ENCODE data around the gene CASR.
A peak's percentile ranks its signal among the peaks of the same experiment; 100 is the strongest.

The CASR gene

DNA sequence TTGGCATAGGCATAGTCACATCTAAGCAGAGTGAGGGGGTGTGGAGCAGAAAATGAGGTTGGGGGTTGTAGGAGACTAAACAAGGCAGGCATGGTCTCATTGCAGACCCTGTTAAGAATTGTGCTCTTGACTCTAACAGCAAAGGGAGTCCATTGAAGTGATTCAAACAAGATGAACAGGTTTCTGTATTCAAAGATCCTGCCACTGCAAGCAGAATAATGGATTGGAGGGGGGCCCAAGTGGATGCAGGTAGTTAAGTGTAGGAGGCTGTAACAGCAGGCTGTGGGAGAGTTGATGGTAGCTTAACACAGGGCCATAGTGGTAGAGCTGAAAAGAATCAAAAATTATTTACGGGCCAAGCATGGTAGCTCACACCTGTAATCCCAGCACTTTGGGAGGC lies 34.4 kb downstream of the CASR start:
- no peak for DNase-seq

DNA sequence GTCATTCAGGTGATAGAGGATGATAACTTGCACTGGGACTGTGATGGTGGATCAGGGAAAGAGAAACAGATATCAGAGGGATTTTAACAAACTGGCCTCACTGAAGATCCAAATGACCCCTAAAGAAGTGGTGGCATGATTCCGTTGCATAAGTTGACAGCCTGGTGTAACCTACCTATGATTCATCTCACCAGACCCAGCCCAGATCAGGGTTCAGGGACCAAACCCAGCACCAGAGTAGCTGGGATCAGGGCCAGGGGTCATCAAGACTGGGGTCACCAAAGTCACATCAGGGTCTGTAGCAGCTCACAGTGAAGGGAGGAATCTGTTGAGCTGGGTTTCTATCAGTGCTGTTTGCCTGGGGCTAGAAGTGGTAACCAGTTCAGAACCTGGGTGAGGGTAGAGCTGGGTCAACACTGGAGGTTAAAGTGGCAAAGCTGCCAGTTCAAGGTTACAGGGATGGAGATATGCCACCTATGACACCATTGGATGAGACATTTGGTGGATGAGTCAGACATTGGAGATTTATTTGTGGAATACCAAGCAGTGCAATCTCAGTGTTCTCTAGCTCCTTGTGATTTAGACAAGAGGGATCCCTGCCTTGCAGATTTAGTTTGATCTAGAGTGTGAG lies 35.9 kb downstream of the CASR start:
- DNase-seq: no peak

GRCh38 chr3:122227036-122227781 lies 43.7 kb downstream of the CASR start:
- DNase-seq: no peak

DNA sequence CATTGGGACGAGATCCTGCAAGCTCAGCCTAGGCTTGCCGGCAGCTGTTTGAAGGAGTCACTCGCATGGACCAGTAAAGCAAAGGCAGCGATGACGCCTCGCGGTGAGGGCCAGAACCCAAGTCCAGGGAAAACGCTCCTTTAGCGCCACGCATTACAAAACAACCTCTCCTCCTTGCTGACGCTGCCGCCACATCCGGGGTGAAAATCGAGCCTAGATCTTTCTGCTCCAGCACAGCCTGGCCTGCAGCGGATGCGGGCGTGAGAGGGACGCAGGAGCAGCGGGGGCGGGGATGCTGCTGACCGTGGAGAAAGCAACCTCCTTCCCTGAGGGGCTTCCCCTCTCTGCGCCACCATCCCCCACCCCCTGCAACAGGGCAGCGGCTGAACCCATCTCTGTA lies 46.7 kb downstream of the CASR start:
- DNase-seq: no peak

- DNase-seq: no peak
These were observed 48.1 kb downstream of the CASR start for GRCh38 chr3:122231465-122232157.

DNA sequence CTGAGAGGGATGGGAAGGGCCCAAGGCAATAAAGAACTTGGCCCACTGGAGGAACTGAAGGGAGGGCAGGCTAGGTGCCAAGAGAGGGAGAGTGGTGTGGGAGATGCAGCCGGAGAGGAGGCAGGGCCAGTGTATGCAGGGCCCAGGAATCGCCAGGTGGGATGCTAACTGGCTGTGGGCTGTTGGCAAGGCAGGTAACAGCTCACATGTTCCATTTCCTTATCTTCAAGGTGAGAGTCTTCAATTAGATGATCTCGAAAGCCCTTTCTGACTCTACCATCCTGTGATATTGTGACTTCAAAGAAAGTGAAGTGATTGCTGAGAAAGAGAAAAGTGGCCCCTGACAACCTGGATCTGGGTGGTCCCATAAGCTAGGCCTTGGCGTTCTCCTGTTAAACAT lies 49.0 kb downstream of the CASR start:
- no peak for DNase-seq

DNA sequence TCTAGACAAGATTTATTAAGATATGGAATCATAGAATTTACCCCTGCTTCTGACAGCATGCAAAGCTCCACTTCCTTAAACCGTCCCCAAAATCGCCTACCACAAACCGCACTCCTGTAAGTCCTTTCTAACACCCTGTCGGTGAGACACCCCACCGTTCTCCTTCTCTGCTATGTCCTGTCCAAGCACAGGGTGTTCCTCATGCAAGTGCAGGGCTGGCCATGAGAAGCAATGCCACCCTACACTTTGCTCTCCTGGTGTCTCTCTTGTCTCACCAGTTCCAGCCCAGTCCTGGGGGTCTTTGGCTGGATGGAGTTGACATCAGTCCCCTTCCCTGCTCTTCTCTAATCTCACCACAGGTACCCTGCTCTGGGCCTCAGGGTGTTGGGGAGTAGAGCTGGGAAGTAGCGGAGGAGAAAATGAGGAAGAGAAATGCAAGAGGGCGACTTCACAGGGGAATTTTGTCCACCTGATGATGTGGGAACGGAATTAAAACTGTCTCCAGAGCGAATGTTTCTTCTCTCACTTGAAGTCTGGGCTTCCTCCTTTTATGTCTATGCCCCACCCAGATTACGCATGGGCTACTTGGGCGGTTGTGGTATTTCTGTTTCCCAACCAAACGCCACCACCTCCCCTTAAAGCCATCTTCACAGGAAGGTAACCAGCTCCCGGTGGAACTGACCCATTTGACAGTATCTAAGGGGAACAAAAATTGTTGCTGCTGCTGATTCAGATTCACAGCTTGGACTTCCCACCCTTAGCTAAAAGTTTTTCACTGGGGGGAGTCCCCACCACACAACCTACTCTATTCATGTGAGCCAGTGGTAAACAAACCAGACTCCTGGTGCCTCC lies 49.9 kb downstream of the CASR start:
- DNase-seq: no peak

DNA sequence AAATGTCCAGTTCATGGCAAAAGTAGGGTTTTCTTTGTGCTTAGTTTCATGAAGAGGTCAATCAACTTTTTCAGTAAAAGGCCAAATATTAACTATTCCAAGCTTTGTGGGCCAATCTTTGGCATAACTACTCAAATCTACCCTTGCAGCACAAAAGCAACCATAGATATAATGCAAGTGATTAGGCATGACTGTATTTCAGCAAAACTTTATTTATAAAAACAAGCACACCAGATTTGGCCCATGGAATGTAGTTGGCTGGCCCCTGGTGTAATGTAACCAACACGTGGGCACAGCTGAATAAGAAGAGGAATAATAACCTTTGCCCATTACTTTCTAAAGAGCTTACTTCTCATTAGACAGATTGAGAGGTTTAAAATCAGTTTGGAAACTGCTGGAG lies 50.6 kb downstream of the CASR start:
- no peak for DNase-seq

- no peak for DNase-seq
These were observed 51.7 kb downstream of the CASR start for GRCh38 chr3:122235147-122235546.

DNA sequence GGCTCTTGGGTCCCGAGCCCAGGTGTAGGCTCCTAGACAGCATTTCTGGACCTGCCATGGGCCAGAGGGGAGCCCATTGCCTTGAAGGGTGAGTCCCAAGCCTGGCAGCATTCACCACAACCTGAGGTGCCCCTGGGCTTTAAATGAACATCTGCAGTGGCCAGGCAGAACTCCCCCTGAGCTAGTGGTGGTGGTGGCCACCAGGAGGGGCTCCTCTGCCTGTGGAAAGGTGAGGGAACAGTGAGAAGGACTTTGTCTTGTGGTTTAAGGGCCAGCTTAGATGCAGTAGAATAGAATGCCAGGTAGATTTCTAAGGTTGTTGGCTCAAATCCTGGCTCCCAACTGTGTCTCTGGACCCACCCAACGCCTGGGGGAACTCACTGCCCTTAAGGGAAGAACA lies 55.6 kb downstream of the CASR start:
- DNase-seq: no peak

DNA sequence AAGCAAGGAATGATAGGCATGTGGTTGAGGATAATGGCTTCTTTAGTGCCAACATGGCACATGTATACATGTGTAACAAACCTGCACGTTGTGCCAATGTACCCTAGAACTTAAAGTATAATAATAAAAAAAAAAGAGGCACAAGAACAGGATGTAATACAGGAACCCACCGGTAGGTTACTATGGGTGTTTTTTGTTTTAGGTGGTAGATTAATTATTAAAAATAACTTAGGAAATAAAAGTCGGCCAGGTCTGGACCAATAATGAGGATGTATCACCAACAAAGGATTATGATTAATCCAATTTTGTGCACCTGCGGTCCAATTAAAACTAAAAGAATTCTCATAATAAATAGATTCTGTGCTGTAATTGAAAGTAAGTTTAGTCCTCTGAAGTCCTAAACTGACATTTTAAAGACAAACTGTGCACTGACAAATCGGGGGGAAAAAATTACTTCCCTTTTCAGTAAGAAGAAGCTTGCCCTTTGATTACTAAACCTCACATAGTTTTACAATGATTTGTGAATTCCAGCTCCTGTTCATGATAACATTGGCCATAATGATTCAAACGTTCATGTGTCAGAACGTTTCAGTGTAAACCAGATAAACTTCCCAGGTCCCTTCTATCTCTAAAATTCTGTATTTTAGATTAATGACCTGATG lies 62.2 kb downstream of the CASR start:
- no peak for DNase-seq

- no peak for DNase-seq
These were observed 62.7 kb downstream of the CASR start for GRCh38 chr3:122246199-122246598.

DNA sequence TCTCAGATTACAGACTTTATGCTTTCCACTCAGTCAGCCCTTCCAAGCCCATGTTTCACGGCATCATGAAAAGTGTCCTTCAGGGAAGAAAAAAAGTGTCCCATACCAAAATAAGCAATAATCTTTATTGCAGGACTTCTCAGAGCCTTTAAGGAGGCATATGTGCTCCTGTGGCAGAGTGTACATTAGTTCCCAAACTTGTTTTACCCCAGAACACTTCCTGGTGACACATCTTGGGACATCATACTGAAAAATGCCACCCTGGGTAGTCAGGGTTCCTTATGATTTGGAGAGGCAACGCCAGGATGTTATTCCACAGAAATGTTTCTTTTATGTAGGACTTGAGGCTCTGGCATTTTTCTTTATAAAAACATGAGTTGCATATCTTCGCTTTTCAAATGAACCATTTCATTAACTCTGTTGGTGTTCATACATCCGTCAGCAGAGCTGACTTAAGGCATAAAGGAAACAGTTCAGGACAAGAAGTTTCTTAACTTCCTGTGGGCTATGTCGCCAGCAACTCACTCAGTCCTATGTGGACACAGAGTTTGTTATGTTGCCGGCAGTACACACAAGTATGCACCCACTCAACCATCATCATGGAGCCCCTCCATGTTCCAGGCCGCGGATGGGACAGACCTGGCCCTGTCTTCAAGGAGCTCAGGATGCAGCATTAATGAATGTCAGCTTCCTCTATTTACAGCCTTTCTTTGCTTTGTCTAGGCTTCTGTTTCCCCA lies 63.8 kb downstream of the CASR start:
- DNase-seq: no peak

GRCh38 chr3:122247825-122248185 lies 64.3 kb downstream of the CASR start:
- DNase-seq: no peak

GRCh38 chr3:122251428-122251827 lies 68.0 kb downstream of the CASR start:
- DNase-seq: no peak

DNA sequence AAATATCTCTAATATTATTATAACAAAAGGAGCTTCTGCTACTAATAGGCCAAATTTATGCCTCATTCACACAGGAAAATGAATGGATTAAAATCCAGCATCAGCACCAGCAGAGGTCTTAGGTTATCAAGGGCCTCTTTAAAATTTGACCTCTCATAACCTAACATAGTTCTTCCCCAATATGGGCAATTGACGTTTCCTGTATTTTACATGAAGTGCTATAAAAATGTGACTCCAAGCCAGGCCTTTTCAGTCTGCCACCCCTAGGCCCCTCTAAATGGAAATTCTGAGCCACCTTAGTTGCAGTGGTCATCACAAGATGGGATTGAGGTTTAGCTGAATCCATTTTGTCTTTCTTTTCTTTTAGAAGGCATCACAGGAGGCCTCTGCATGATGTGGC lies 70.1 kb downstream of the CASR start:
- DNase-seq: no peak

DNA sequence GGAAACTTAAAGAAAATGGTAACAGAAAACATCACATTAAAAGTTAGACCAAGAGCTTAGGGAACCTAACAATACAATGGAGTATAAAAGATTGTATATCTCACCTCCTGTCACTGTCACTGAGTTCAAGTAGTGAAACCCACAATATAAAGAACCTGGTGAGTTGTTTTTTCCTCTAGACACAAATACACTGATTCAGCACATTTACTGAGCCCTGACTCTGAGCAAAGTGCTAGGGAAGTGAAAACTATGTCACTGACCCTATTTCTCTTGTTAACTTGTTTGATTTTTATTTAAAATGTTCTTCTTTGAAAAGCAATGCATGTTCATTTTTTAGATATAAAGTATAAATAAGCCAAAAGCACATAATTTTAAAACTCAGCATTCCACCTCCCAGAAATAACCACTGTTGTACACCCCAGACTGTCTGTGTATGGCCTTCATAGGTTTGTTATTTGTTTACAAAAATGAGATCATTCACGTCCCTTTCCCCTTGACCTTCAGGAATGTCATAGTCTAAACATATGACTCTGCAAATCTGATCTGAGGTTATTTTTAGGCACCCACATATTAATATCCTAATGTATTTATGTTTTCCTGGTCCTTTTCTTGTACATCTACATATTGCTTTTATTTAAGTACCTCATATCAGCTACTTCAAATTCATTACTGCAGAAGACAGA lies 72.4 kb downstream of the CASR start:
- DNase-seq: no peak

DNA sequence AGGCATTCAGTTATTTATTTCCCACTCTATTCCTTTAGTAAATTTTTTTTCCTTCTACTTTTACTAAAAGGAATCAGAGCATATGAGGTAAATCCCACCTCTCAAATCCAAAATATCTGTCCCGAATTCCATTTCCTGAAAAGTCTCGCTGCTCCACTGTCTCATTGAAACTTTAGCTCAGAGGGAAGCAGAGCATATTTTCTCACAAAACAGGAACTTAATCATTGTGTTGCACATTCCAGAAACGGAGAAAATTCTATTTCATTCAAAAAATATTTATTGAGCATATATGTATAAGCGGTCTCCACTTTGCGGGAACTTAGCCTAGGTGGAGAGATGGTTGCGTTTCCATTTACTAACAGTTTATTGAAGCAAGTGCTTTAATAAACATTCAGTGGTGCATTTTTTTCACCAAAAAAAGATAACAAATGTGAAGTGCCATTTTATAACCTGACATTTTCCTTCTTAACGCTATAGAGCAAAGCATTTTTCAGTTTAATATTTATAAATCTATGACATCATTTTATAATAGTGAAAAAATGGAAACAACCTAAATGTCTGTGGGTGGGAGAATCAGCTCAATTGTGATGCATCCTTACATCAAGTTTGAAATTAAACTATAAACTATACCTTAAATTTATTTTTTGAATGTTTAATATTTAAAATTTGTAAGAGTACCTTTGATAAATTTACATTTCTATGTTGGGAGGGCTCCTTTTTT lies 74.3 kb downstream of the CASR start:
- no peak for DNase-seq

- peak; percentile 39 for DNase-seq
These were observed 75.4 kb downstream of the CASR start for GRCh38 chr3:122258757-122259371.

DNA sequence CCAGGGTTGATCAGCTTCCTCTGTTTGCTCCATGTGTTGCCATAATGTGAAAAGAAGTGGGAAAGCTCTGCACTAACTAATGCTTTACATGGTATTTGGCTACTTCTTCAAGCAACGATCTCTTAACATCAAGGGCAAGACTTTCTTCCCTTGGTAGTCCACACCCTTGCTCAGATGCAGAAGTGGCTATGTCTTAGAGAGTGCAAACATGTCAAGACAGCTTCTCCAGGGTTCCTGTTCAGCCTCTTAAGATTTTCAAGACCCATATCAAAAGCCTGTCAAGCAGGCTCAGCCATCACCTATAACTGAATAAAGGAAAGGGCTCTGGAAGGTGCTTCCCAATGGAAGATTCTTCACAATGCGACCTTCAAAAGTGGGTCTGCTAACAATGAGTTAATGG lies 76.7 kb downstream of the CASR start:
- no peak for DNase-seq

All from NK-92 treated with Interleukin-12 subunit alpha and Interleukin-12 subunit beta, amount 100 ng/mL, for 24 hours (cell line).